Islet of Langerhans (tissue), 1 donor: ENCODE data around the gene CCDC43.
A peak's percentile ranks its signal among the peaks of the same experiment; 100 is the strongest.
"Not testable (repeated sequence)": the region's sequence is repeated elsewhere in the genome, so short reads cannot be mapped to it uniquely, and the experiment has no call there.

Experiments used
- FAIRE-seq: peaks from one replicate; lab custom pipeline; 2011; peaks lifted over from hg19 to GRCh38; lab: Jason Lieb, UNC

CCDC43 gene

DNA sequence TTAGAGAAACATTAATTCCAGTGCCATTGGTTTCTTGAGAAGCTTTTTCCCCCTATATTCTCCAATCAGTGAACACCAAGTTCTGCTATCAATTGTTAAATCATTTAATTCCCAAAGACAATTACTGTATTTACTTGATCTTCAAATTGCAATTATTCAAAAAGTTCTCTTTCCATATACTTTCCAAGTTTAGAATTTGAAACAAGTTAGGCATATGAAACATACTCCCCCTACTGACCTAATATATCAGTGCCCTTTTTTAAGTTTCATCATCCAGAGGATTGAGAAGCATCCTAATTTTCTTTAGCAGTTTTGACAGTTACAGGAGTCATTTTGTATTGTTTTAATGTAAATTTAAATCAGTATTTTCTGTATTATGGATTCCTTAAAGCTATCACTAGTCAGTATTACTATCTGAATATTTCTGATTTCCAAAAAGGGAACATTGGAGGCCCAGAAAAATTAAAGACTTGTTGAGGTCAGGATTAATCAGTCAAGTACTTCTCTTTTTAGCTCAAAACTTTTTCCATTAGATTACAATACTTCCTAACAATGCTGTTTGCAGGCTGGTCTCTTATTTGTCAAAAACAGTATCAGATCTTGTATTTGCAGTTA, 17.0 kb downstream of the CCDC43 start:
- peak; percentile 65 for FAIRE-seq

- no peak for FAIRE-seq
Measured at GRCh38 chr17:44666006-44666405, 23.6 kb downstream of the CCDC43 start.

GRCh38 chr17:44664867-44665266, 24.7 kb downstream of the CCDC43 start:
- no peak for FAIRE-seq

DNA sequence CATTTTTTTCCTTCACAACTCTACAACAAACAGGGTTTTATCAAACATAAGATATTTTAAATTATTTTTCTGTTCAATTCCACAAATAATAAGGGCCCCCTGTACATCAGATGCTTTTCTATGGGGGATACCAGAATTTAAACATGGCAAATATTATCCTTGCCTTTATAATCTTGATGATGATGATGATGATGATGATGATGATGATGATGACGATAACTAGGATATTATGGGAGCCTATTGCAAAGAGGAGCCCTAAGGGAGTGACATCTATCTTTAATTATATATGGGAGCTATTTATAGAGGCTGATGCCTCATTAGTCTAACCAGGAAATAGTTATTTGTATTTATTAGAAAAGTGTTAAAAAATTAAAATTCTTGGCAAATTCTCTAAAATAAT, 26.5 kb downstream of the CCDC43 start:
- no peak for FAIRE-seq

- no peak for FAIRE-seq
Measured at GRCh38 chr17:44661835-44662234, 27.7 kb downstream of the CCDC43 start.

- no peak for FAIRE-seq
Measured at GRCh38 chr17:44655983-44656710, 33.4 kb downstream of the CCDC43 start, which contains the start of gene MEIOC. Gene MEIOC (plus strand): TSS chr17:44656468. CDS start chr17:44656614, 146 bp downstream.

DNA sequence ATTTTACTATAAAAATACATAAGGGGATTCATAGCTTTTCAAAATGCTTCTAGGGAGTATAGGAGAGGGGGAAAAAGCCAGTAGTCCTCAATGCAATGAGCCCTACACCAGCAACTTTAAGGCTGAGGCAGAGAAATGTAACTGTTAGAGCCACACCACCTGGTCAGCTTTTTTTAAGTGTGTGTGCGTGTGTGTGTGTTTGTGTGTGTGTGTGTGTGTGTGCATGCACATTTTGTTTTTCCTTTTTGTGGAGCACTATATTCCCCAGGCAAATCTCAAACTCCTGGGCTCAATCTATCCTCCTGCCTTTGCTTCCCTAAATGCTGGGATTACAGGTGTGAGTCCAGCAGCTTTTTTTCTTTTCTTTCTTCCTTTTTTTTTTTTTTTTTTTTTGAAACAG, 35.6 kb downstream of the CCDC43 start:
- no peak for FAIRE-seq

- FAIRE-seq, result no peak
Measured at GRCh38 chr17:44653384-44653783, 36.2 kb downstream of the CCDC43 start.

DNA sequence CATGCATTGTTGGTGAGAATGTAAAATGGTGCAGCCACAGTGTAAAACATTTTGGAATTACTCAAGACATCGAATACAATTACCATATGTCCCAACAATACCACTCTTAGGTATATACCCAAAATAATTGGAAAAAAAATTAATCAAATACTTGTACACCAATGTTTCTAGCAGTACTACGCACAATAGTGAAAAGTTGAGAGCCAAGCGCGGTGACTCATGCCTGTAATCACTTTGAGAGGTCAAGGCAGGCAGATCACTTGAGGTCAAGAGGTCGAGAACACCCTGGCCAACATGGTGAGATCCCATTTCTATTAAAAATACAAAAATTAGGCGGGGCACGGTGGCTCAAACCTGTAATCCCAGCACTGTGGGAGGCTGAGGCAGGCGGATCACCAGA, 36.8 kb downstream of the CCDC43 start:
- FAIRE-seq, result no peak

DNA sequence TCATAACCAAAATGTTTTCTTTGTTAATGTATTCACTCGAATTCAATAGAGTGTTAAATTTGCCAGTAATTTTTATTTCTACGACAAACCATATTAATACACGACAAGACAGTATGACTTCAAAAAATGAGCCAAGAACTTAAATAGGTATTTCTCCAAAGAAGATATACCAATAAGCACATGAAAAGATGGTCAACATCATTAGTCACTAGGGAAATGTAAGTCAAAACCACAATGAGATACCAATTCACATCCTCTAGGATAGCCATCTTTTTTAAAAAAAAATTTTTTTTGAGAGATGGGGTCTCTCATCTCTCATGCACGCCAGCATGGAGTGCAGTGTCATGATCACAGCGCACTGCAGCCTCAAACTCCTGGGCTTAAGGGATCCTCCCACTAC, 38.3 kb downstream of the CCDC43 start:
- FAIRE-seq, result no peak

DNA sequence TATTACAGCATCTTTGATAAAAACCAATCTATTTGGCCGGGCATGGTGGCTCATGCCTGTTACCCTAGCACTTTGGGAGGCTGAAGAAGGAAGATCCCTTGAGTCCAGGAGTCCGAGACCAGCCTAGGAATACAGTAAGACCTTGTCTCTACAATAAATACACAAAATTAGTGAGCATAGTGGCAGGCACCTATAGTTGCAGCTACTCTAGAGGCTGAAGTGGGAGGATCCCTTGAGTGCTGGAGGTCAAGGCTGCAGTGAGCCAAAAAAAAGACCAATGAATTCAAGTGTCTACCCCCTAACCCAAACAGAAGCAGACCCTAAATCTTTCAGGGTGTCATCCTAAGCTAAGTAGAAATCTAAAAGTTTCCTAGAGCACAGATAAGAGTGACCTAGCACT, 40.6 kb downstream of the CCDC43 start:
- FAIRE-seq, result no peak

- no peak for FAIRE-seq
Measured at GRCh38 chr17:44647736-44648135, 41.8 kb downstream of the CCDC43 start.

DNA sequence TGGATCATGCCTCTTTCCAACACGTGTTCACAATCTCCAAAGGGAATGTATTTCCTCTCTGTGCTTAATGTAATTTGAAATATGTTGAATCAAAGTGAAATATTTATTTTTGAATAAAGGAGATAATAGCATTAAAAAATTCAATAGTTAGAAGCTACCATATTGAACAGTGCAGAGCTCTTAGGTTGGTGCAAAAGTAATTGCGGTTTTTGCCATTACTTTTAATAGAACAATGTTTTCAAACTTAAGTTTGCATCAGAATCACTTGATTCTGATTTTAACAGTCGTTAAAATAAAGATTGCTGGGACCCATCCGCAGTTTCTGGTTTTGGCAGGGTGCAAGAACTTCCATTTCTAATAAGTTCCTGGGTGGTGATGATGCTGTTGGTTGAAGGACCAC, 43.3 kb downstream of the CCDC43 start:
- no peak for FAIRE-seq

DNA sequence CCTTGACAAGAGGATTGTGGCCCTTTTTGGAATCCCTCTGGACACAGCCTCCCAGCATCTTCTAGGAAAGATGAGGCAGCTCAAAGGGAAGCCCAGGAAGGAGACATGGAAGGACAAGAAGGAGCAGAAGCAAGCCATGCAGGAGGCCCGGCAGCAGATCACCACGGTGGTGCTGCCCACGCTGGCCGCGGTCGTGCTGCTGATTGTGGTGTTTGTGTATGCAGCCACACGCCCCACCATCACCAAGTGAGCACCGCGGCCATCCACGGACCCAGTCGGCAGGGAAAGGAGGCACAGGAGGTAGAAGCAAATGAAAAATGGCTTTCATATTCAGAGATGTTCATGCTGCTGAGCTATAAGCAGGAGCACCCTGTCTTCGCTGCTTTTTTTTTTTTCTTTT, 44.2 kb downstream of the CCDC43 start:
- FAIRE-seq, result no peak

DNA sequence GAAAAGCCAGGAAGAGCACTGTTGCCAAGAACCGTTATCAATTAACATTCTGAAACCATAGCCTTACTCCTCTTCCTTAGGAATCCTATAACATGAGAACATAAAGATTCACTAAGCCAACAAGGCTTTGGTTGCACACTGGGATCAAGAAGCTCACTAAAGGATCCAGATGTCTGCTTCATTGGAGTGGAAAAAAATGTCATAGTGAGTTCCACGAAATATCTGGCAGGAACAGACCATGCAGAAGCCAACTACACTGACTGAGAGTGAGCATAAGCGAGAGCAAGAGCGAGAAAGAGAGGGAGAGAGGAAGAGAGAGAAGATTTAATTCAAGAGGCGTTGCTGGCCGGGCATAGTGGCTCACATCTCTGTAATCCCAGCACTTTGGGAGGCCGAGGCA, 46.7 kb downstream of the CCDC43 start:
- FAIRE-seq, result no peak

GRCh38 chr17:44637066-44637465, 52.5 kb downstream of the CCDC43 start:
- FAIRE-seq, result no peak

- peak; percentile 68 for FAIRE-seq
Measured at GRCh38 chr17:44636562-44636961, 53.0 kb downstream of the CCDC43 start.

GRCh38 chr17:44634401-44634800, 55.2 kb downstream of the CCDC43 start:
- FAIRE-seq, result not testable (repeated sequence)

DNA sequence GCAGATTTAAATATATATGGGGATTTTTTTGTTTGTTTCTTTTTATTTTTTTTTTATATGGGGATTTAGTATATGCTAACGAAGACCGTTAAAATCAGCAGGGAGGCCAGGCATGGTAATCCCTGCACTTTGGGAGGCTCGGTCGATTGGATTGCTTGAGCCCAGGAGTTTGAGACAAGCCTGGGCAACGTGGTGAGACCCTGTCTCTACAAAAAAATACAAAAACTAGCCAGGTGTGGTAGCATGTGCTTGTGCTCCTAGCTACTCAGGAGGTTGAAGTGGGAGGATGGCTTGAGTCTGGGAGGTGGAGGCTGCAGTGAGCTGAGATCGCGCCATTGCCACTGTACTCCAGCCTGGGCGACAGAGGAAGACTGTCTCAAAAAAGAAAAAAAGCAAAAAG, 55.6 kb downstream of the CCDC43 start:
- FAIRE-seq, result no peak

DNA sequence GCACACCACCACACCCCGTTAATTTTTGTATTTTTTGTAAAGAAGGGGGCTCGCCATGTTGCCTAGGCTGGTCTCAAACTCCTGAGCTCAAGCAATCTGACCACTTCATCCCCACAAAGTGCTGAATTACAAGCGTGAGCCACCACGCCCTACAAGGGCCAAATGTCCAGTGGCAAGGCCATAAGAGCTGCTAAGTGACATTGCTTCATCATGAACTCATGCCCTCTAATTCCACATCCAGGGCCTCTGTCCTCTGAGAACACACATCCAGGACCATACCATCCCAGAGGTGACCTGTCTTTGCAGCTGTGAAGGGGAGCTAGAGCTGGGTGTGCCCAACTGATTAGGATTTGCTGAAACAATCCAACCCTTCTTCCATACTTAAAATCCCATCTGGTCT, 58.9 kb downstream of the CCDC43 start:
- FAIRE-seq, result no peak

DNA sequence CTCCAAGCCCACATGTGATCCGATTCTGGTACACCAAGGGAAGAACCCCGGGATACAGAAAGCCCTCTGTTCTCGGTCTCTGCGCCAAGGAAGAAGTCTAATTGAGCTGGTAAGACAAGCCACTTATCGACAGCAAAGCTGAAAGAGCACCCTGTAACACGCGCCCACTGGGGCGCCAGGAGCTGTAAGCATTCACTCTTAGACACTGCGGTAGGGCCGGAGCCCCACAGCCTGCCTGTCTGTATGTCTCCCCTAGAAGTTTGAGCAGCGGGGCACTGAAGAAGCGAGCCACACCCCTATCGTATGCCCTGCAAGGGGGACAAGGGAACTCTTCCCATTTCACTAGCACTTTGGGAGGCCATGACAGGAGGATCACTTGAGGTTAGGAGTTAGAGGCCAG, 60.3 kb downstream of the CCDC43 start:
- no peak for FAIRE-seq

DNA sequence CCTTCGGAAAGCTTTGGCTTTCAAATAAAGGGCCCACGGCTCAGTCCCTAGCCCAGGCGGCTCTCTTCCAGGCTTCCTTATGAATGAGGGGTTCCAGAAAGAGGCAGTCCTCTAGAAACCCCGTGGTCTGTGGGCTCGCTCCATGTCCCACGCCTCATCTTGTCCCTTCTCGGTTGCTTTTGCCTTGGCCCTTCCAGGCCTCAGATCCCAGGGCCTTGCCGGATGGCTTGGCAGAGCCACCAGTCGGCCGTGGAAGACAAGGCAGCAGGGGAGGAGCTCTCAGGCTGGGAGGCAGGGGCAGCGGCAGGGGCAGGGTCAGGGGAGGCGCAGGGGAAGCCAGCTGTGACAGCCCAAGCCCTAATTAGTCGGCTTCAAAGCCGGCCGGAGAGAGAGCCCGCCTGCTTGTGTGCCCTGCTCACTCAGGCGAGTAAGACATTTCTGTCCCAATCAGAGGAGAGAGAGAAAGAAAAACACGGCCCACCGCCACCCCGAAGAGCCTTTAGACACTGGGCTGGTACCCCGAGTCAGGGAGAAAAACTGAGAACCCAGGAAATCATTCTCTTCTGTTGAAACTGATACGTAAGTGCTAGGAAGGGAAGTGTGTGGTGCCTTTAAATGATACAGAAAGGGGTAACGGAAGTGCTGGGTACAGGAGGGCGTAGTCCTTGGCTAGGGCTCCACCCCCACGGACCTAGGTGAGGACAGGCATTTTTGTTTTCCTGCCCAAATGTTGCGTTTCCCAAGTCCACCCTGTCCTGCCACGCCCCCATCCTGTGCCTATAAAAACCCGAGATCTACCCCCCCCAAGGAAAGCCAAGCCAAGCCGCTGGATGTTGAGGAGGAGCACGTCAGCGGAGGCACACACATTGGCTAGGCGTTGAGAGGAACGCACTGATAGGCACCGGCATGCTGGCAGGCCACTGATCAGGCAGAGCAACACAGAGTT, 61.1 kb downstream of the CCDC43 start:
- no peak for FAIRE-seq
